Effector memory CD8-positive, alpha-beta T cell (primary cell): ENCODE results near the gene SMC1B.
A peak's percentile ranks its signal among the peaks of the same experiment; 100 is the strongest.

Experiments
- ATAC-seq: fragments of 150-1000 bp; cut with Tn5 transposase; replicated peaks from 2 replicates; pipeline ENCODE4 v1.10.0; 2021; ENCODE audit warnings: mild to moderate bottlenecking, moderate library complexity
- DNase-seq, 3 experiments: peaks; one replicate each; pipeline ENCODE4 v3.0.0; 2021
- H3K27ac Mint-ChIP-seq, 2 donors: one replicate each; pipeline ENCODE4 v1.8.0; 2022; ENCODE audit warnings: mild to moderate bottlenecking in 2 of 2, mixed read lengths in 2 of 2, moderate library complexity in 2 of 2
- H3K27me3 Mint-ChIP-seq, 2 donors: one replicate each; pipeline ENCODE4 v1.8.0; 2022; ENCODE audit warnings: mixed read lengths in 2 of 2
- H3K36me3 Mint-ChIP-seq: one replicate; pipeline ENCODE4 v1.8.0; 2022; ENCODE audit warnings: mild to moderate bottlenecking, moderate library complexity, mixed read lengths; ENCODE audit not compliant: insufficient read depth
- H3K4me1 Mint-ChIP-seq, 2 donors: one replicate each; pipeline ENCODE4 v1.8.0; 2022; ENCODE audit warnings: low read depth in 2 of 2, mixed read lengths in 2 of 2
- H3K4me3 Mint-ChIP-seq, 2 donors: one replicate each; pipeline ENCODE4 v1.8.0; 2022; ENCODE audit warnings: mild to moderate bottlenecking in 2 of 2, mixed read lengths in 2 of 2, moderate library complexity in 2 of 2
- H3K9me3 Mint-ChIP-seq, 2 donors: one replicate each; pipeline ENCODE4 v1.8.0; 2022; ENCODE audit warnings: mixed read lengths in 2 of 2
- total RNA-seq, 9 experiments: gene quantifications; one replicate each; lab custom pipeline; 2026; lab: John Stamatoyannopoulos, UW

Gene SMC1B
- 0 to 0.92 (median 0.21) reads per million in 9 experiments for total RNA-seq

- ATAC-seq (peak; percentile 95), DNase-seq (peak; percentile 52 to 61 (median 57))
- H3K4me1 Mint-ChIP-seq = peaks cover 5 to 6% of the 10 kb centered on the region in 2 donors
- peak within 1 kb of the TSS; percentile 77 for H3K27ac Mint-ChIP-seq
- H3K36me3 Mint-ChIP-seq = peaks cover 3% of the 10 kb centered on the region
- H3K9me3 Mint-ChIP-seq = no peaks in the 10 kb centered on the region
- no peaks in the 10 kb centered on the region for H3K27me3 Mint-ChIP-seq
- H3K4me3 Mint-ChIP-seq = peak within 1 kb of the TSS; percentile 71 to 75
Observed at GRCh38 chr22:45413368-45414211, at the start of gene SMC1B, which contains the start of gene RIBC2. TSS of gene SMC1B (minus strand) at chr22:45413599. CDS start at chr22:45413567, 32 bp downstream. TSS of gene RIBC2 (plus strand) at chr22:45413693. CDS start at chr22:45413887, 194 bp downstream.

GRCh38 chr22:45462034-45462655, 48.7 kb upstream of the SMC1B start:
- Mint-ChIP-seq H3K9me3 (no peaks in the 10 kb centered on the region), H3K27ac (no peak overlapping the region), H3K4me1 (no peaks in the 10 kb centered on the region), H3K27me3 (peaks cover 9 to 44% of the 10 kb centered on the region in 2 donors), H3K36me3 (no peaks in the 10 kb centered on the region), H3K4me3 (no peak overlapping the region)
- ATAC-seq (no peak), DNase-seq (no peak)

GRCh38 chr22:45460288-45461109, 47.1 kb upstream of the SMC1B start:
- Mint-ChIP-seq H3K4me3 (no peak overlapping the region), H3K27me3 (peaks cover 13 to 55% of the 10 kb centered on the region in 2 donors), H3K27ac (no peak overlapping the region), H3K9me3 (no peaks in the 10 kb centered on the region), H3K36me3 (no peaks in the 10 kb centered on the region), H3K4me1 (no peaks in the 10 kb centered on the region)
- DNase-seq (no peak), ATAC-seq (no peak)

- Mint-ChIP-seq H3K27ac (no peak overlapping the region), H3K4me3 (no peak overlapping the region)
Observed at GRCh38 chr22:45459235-45459634, 45.8 kb upstream of the SMC1B start.

GRCh38 chr22:45458532-45458931, 45.1 kb upstream of the SMC1B start:
- ATAC-seq (no peak), DNase-seq (no peak)
- Mint-ChIP-seq H3K4me3 (no peak overlapping the region), H3K4me1 (no peaks in the 10 kb centered on the region), H3K27ac (no peak overlapping the region), H3K9me3 (no peaks in the 10 kb centered on the region), H3K27me3 (peaks cover 13 to 60% of the 10 kb centered on the region in 2 donors), H3K36me3 (no peaks in the 10 kb centered on the region)

More at GRCh38 chr22:45459235-45459634, 45.8 kb upstream of the SMC1B start:
- no peak for DNase-seq
- Mint-ChIP-seq H3K36me3 (no peaks in the 10 kb centered on the region), H3K4me1 (no peaks in the 10 kb centered on the region), H3K27me3 (peaks cover 13 to 57% of the 10 kb centered on the region in 2 donors), H3K9me3 (no peaks in the 10 kb centered on the region)
- ATAC-seq = no peak

- Mint-ChIP-seq H3K27ac (no peak overlapping the region), H3K27me3 (peaks cover 19 to 76% of the 10 kb centered on the region in 2 donors), H3K4me1 (no peaks in the 10 kb centered on the region), H3K36me3 (no peaks in the 10 kb centered on the region), H3K9me3 (no peaks in the 10 kb centered on the region), H3K4me3 (no peak overlapping the region)
- ATAC-seq = no peak
- no peak for DNase-seq
Observed at GRCh38 chr22:45456811-45457210, 43.4 kb upstream of the SMC1B start.

- no peaks in the 10 kb centered on the region for H3K9me3 Mint-ChIP-seq
- DNase-seq (no peak), ATAC-seq (no peak)
- no peaks in the 10 kb centered on the region for H3K36me3 Mint-ChIP-seq
- H3K27ac Mint-ChIP-seq = no peak overlapping the region
- no peaks in the 10 kb centered on the region for H3K4me1 Mint-ChIP-seq
- no peak overlapping the region for H3K4me3 Mint-ChIP-seq
- peaks cover 16 to 76% of the 10 kb centered on the region in 2 donors for H3K27me3 Mint-ChIP-seq
Observed at GRCh38 chr22:45455621-45456020, 42.2 kb upstream of the SMC1B start.

- H3K27me3 Mint-ChIP-seq = peaks cover 12 to 76% of the 10 kb centered on the region in 2 donors
Observed at GRCh38 chr22:45455212-45455611, 41.8 kb upstream of the SMC1B start.

GRCh38 chr22:45454275-45454674, 40.9 kb upstream of the SMC1B start:
- Mint-ChIP-seq H3K27me3 (peaks cover 12 to 77% of the 10 kb centered on the region in 2 donors), H3K4me1 (no peaks in the 10 kb centered on the region), H3K36me3 (no peaks in the 10 kb centered on the region), H3K4me3 (no peak overlapping the region), H3K27ac (no peak overlapping the region), H3K9me3 (no peaks in the 10 kb centered on the region)
- DNase-seq = no peak
- ATAC-seq = no peak

More at GRCh38 chr22:45455212-45455611, 41.8 kb upstream of the SMC1B start:
- DNase-seq (no peak), ATAC-seq (no peak)
- Mint-ChIP-seq H3K4me3 (no peak overlapping the region), H3K4me1 (no peaks in the 10 kb centered on the region), H3K27ac (no peak overlapping the region), H3K9me3 (no peaks in the 10 kb centered on the region), H3K36me3 (no peaks in the 10 kb centered on the region)

GRCh38 chr22:45453764-45454163, 40.4 kb upstream of the SMC1B start:
- Mint-ChIP-seq H3K4me1 (no peaks in the 10 kb centered on the region), H3K27me3 (peaks cover 12 to 73% of the 10 kb centered on the region in 2 donors), H3K27ac (no peak overlapping the region), H3K9me3 (no peaks in the 10 kb centered on the region), H3K4me3 (no peak overlapping the region), H3K36me3 (no peaks in the 10 kb centered on the region)
- ATAC-seq = no peak
- no peak for DNase-seq

- H3K36me3 Mint-ChIP-seq = no peaks in the 10 kb centered on the region
- peaks cover 12 to 68% of the 10 kb centered on the region in 2 donors for H3K27me3 Mint-ChIP-seq
- DNase-seq (no peak), ATAC-seq (no peak)
- no peaks in the 10 kb centered on the region for H3K4me1 Mint-ChIP-seq
- H3K27ac Mint-ChIP-seq = no peak overlapping the region
- no peak overlapping the region for H3K4me3 Mint-ChIP-seq
- no peaks in the 10 kb centered on the region for H3K9me3 Mint-ChIP-seq
Observed at GRCh38 chr22:45452565-45453379, 39.4 kb upstream of the SMC1B start.

- H3K4me3 Mint-ChIP-seq = no peak overlapping the region
- no peak for DNase-seq
- no peak for ATAC-seq
- no peaks in the 10 kb centered on the region for H3K4me1 Mint-ChIP-seq
- no peaks in the 10 kb centered on the region for H3K9me3 Mint-ChIP-seq
- no peak overlapping the region for H3K27ac Mint-ChIP-seq
- no peaks in the 10 kb centered on the region for H3K36me3 Mint-ChIP-seq
- H3K27me3 Mint-ChIP-seq = peaks cover 8 to 60% of the 10 kb centered on the region in 2 donors
Observed at GRCh38 chr22:45451972-45452371, 38.6 kb upstream of the SMC1B start.
